ENCODE measurements around the gene PHLPP1.
"Not testable (repeated sequence)": the region's sequence is repeated elsewhere in the genome, so short reads cannot be mapped to it uniquely, and the experiment has no call there.

The PHLPP1 gene

GRCh38 chr18:62885804-62886203 lies 170.5 kb downstream of the PHLPP1 start:
- no peaks in the 10 kb centered on the region for H3K4me1 ChIP-seq (ENCODE audit: control insufficient read depth, insufficient read depth, low read length)
- H3K27ac ChIP-seq (ENCODE audit: low read length) = no peak overlapping the region
- no peaks in the 10 kb centered on the region for H3K9me3 ChIP-seq (ENCODE audit: control insufficient read depth in 2 of 2, low read length in 2 of 2)
- H3K4me3 ChIP-seq (ENCODE audit: low read length in 2 of 2) = no peak overlapping the region
- no peaks in the 10 kb centered on the region for H3K27me3 ChIP-seq (ENCODE audit: control insufficient read depth in 1 of 2, insufficient read depth in 2 of 2, low read length in 2 of 2)
- H3K9ac ChIP-seq (ENCODE audit: low read length in 2 of 2) = no peak overlapping the region
- no peaks in the 10 kb centered on the region for H3K36me3 ChIP-seq (ENCODE audit: control insufficient read depth in 2 of 2, insufficient read depth in 2 of 2, low read length in 2 of 2)

GRCh38 chr18:62894681-62895390 lies 179.5 kb downstream of the PHLPP1 start:
- no peaks in the 10 kb centered on the region for H3K9me3 ChIP-seq (ENCODE audit: control insufficient read depth in 2 of 2, low read length in 2 of 2)
- H3K27ac ChIP-seq (ENCODE audit: low read length) = no peak overlapping the region
- no peaks in the 10 kb centered on the region for H3K4me1 ChIP-seq (ENCODE audit: control insufficient read depth, insufficient read depth, low read length)
- H3K9ac ChIP-seq (ENCODE audit: low read length in 2 of 2) = no peak overlapping the region
- H3K27me3 ChIP-seq (ENCODE audit: control insufficient read depth in 1 of 2, insufficient read depth in 2 of 2, low read length in 2 of 2) = no peaks in the 10 kb centered on the region
- peaks cover 0 to 2% of the 10 kb centered on the region in 2 donors for H3K36me3 ChIP-seq (ENCODE audit: control insufficient read depth in 2 of 2, insufficient read depth in 2 of 2, low read length in 2 of 2)
- H3K4me3 ChIP-seq (ENCODE audit: low read length in 2 of 2) = no peak overlapping the region

- Histone ChIP-seq H3K9ac (ENCODE audit: low read length in 2 of 2) (no peak overlapping the region), H3K27ac (ENCODE audit: low read length) (no peak overlapping the region), H3K4me3 (ENCODE audit: low read length in 2 of 2) (no peak overlapping the region), H3K4me1 (ENCODE audit: control insufficient read depth, insufficient read depth, low read length) (no peaks in the 10 kb centered on the region), H3K9me3 (ENCODE audit: control insufficient read depth in 2 of 2, low read length in 2 of 2) (no peaks in the 10 kb centered on the region), H3K36me3 (ENCODE audit: control insufficient read depth in 2 of 2, insufficient read depth in 2 of 2, low read length in 2 of 2) (peaks cover 0 to 2% of the 10 kb centered on the region in 2 donors), H3K27me3 (ENCODE audit: control insufficient read depth in 1 of 2, insufficient read depth in 2 of 2, low read length in 2 of 2) (no peaks in the 10 kb centered on the region)
These were observed 181.8 kb downstream of the PHLPP1 start for GRCh38 chr18:62897153-62897552.

GRCh38 chr18:62898359-62898758 lies 183.0 kb downstream of the PHLPP1 start:
- Histone ChIP-seq H3K27me3 (ENCODE audit: control insufficient read depth in 1 of 2, insufficient read depth in 2 of 2, low read length in 2 of 2) (no peaks in the 10 kb centered on the region), H3K27ac (ENCODE audit: low read length) (no peak overlapping the region), H3K36me3 (ENCODE audit: control insufficient read depth in 2 of 2, insufficient read depth in 2 of 2, low read length in 2 of 2) (peaks cover 0 to 2% of the 10 kb centered on the region in 2 donors), H3K4me3 (ENCODE audit: low read length in 2 of 2) (no peak overlapping the region), H3K4me1 (ENCODE audit: control insufficient read depth, insufficient read depth, low read length) (no peaks in the 10 kb centered on the region), H3K9me3 (ENCODE audit: control insufficient read depth in 2 of 2, low read length in 2 of 2) (no peaks in the 10 kb centered on the region), H3K9ac (ENCODE audit: low read length in 2 of 2) (no peak overlapping the region)

GRCh38 chr18:62899534-62899933 lies 184.2 kb downstream of the PHLPP1 start:
- Histone ChIP-seq H3K4me3 (ENCODE audit: low read length in 2 of 2) (no peak overlapping the region), H3K9ac (ENCODE audit: low read length in 2 of 2) (no peak overlapping the region), H3K9me3 (ENCODE audit: control insufficient read depth in 2 of 2, low read length in 2 of 2) (no peaks in the 10 kb centered on the region), H3K36me3 (ENCODE audit: control insufficient read depth in 2 of 2, insufficient read depth in 2 of 2, low read length in 2 of 2) (peaks cover 0 to 4% of the 10 kb centered on the region in 2 donors), H3K4me1 (ENCODE audit: control insufficient read depth, insufficient read depth, low read length) (no peaks in the 10 kb centered on the region), H3K27me3 (ENCODE audit: control insufficient read depth in 1 of 2, insufficient read depth in 2 of 2, low read length in 2 of 2) (no peaks in the 10 kb centered on the region), H3K27ac (ENCODE audit: low read length) (no peak overlapping the region)

- no peak overlapping the region for H3K9ac ChIP-seq (ENCODE audit: low read length in 2 of 2)
- H3K9me3 ChIP-seq (ENCODE audit: control insufficient read depth in 2 of 2, low read length in 2 of 2) = no peaks in the 10 kb centered on the region
- H3K27ac ChIP-seq (ENCODE audit: low read length) = no peak overlapping the region
- no peak overlapping the region for H3K4me3 ChIP-seq (ENCODE audit: low read length in 2 of 2)
- no peaks in the 10 kb centered on the region for H3K4me1 ChIP-seq (ENCODE audit: control insufficient read depth, insufficient read depth, low read length)
- H3K27me3 ChIP-seq (ENCODE audit: control insufficient read depth in 1 of 2, insufficient read depth in 2 of 2, low read length in 2 of 2) = no peaks in the 10 kb centered on the region
- H3K36me3 ChIP-seq (ENCODE audit: control insufficient read depth in 2 of 2, insufficient read depth in 2 of 2, low read length in 2 of 2) = peaks cover 0 to 4% of the 10 kb centered on the region in 2 donors
These were observed 185.0 kb downstream of the PHLPP1 start for GRCh38 chr18:62900132-62900883.

GRCh38 chr18:62902776-62903175 lies 187.4 kb downstream of the PHLPP1 start:
- Histone ChIP-seq H3K36me3 (ENCODE audit: control insufficient read depth in 2 of 2, insufficient read depth in 2 of 2, low read length in 2 of 2) (peaks cover 0 to 3% of the 10 kb centered on the region in 2 donors), H3K9me3 (ENCODE audit: control insufficient read depth in 2 of 2, low read length in 2 of 2) (no peaks in the 10 kb centered on the region), H3K27ac (ENCODE audit: low read length) (no peak overlapping the region)

GRCh38 chr18:62904396-62905285 lies 189.3 kb downstream of the PHLPP1 start:
- peaks cover 0 to 3% of the 10 kb centered on the region in 2 donors for H3K36me3 ChIP-seq (ENCODE audit: control insufficient read depth in 2 of 2, insufficient read depth in 2 of 2, low read length in 2 of 2)
- no peak overlapping the region for H3K9ac ChIP-seq (ENCODE audit: low read length in 2 of 2)
- H3K9me3 ChIP-seq (ENCODE audit: control insufficient read depth in 2 of 2, low read length in 2 of 2) = no peaks in the 10 kb centered on the region
- H3K4me3 ChIP-seq (ENCODE audit: low read length in 2 of 2) = no peak overlapping the region
- no peak overlapping the region for H3K27ac ChIP-seq (ENCODE audit: low read length)
- no peaks in the 10 kb centered on the region for H3K4me1 ChIP-seq (ENCODE audit: control insufficient read depth, insufficient read depth, low read length)
- no peaks in the 10 kb centered on the region for H3K27me3 ChIP-seq (ENCODE audit: control insufficient read depth in 1 of 2, insufficient read depth in 2 of 2, low read length in 2 of 2)

More at GRCh38 chr18:62902776-62903175, 187.4 kb downstream of the PHLPP1 start:
- no peak overlapping the region for H3K9ac ChIP-seq (ENCODE audit: low read length in 2 of 2)
- H3K4me3 ChIP-seq (ENCODE audit: low read length in 2 of 2) = no peak overlapping the region
- H3K4me1 ChIP-seq (ENCODE audit: control insufficient read depth, insufficient read depth, low read length) = no peaks in the 10 kb centered on the region
- H3K27me3 ChIP-seq (ENCODE audit: control insufficient read depth in 1 of 2, insufficient read depth in 2 of 2, low read length in 2 of 2) = no peaks in the 10 kb centered on the region

- no peak overlapping the region for H3K4me3 ChIP-seq (ENCODE audit: low read length in 2 of 2)
- H3K9ac ChIP-seq (ENCODE audit: low read length in 2 of 2) = no peak overlapping the region
- no peaks in the 10 kb centered on the region for H3K27me3 ChIP-seq (ENCODE audit: control insufficient read depth in 1 of 2, insufficient read depth in 2 of 2, low read length in 2 of 2)
- H3K9me3 ChIP-seq (ENCODE audit: control insufficient read depth in 2 of 2, low read length in 2 of 2) = no peaks in the 10 kb centered on the region
- H3K4me1 ChIP-seq (ENCODE audit: control insufficient read depth, insufficient read depth, low read length) = no peaks in the 10 kb centered on the region
- H3K27ac ChIP-seq (ENCODE audit: low read length) = no peak overlapping the region
- H3K36me3 ChIP-seq (ENCODE audit: control insufficient read depth in 2 of 2, insufficient read depth in 2 of 2, low read length in 2 of 2) = peaks cover 0 to 2% of the 10 kb centered on the region in 2 donors
These were observed 197.5 kb downstream of the PHLPP1 start for GRCh38 chr18:62912885-62913284.

GRCh38 chr18:62913824-62914223 lies 198.5 kb downstream of the PHLPP1 start:
- H3K9me3 ChIP-seq (ENCODE audit: control insufficient read depth in 2 of 2, low read length in 2 of 2); H3K36me3 ChIP-seq (ENCODE audit: control insufficient read depth in 2 of 2, insufficient read depth in 2 of 2, low read length in 2 of 2); H3K27ac ChIP-seq (ENCODE audit: low read length); H3K4me3 ChIP-seq (ENCODE audit: low read length in 2 of 2); H3K9ac ChIP-seq (ENCODE audit: low read length in 2 of 2); H3K27me3 ChIP-seq (ENCODE audit: control insufficient read depth in 1 of 2, insufficient read depth in 2 of 2, low read length in 2 of 2); H3K4me1 ChIP-seq (ENCODE audit: control insufficient read depth, insufficient read depth, low read length): not testable (repeated sequence)
